H1 (cell line): Measurements from ENCODE around the gene CYP27C1. TPM values are rescaled to one million over a fixed set of nuclear protein-coding genes. Genes with fewer than 3 reads are reported as not detected.

Experiments used
- polyA plus RNA-seq, 7 experiments: library from polyadenylated mRNA; depleted of rRNA in 3 of 7; stranded (reverse) in 5 of 7; unstranded in 2 of 7; fragments of >200 nt in 5 of 7; fragments of 200-250 nt in 2 of 7; gene quantifications; 1 replicate in 5 of 7; 2 replicates in 1 of 7; 4 replicates in 1 of 7; pipeline versions ENCODE4 v1.2.1 to v1.2.3, GENCODE V29; 2011 to 2013; ENCODE audit warnings: missing spikeins in 2 of 7, mixed read lengths in 2 of 7
- total RNA-seq: library from RNA; stranded (reverse); fragmentation: NEBNext Ultra II Directional; extraction: Animal tissue kit (Norgen Biotek cat#: 25700); gene quantifications from 2 replicates; pipeline ENCODE4 v1.2.1, GENCODE V29; 2021
- TF ChIP-seq, protein P1 (sequence below), 3 experiments: IDR thresholded peaks; 1 replicate in 2 of 3; 2 replicates in 1 of 3; pipeline versions ENCODE4 v1.5.1 to v1.6.1; 2011; ENCODE audit warnings: low read length in 3 of 3, mild to moderate bottlenecking in 3 of 3, inconsistent platforms in 2 of 3, low read depth in 1 of 3, moderate library complexity in 1 of 3; ENCODE audit not compliant: insufficient read depth in 1 of 3; ENCODE audit errors: control extremely low read depth in 1 of 3
- TF ChIP-seq, protein P2 (sequence below): IDR thresholded peaks from 2 replicates; pipeline ENCODE4 v1.6.1; 2011; ENCODE audit warnings: low read length, improper control_type of control experiment

CYP27C1 gene
- total and polyA plus RNA-seq, 2 of the 8 experiments (the other 6 are each of a cell fraction or from before 2014, with no cell fraction given) = 1.3 to 3.2 TPM

DNA sequence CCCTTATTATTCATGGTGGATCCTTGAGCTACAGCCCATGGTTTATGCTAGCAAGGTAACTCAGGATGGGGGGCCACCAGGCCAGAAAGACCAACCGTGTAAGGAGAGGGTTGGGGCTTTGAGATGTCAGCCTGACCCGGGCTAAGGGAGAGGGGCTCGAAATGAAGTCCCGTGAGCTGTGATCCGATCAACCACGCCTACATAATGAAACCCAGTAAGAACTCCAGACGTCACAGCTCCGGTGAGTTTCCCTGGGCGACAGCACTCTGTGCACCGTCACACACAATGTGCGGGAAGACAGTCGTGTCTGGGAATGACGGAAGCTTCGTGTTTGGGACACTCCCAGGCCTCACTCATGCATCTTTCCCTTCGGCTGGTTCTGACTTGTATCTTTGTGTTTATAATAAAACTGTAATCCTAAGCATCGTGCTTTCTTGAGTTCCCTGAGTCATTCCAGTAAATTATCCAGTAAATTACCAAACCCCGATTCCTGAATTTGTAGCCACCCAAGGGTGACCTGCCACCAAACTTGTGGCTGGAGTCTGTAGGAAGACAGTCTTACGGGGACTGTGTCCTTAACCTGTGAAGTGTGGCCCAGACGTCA, 44.2 kb downstream of the CYP27C1 start (continued):
- TF ChIP-seq, protein P1, sequence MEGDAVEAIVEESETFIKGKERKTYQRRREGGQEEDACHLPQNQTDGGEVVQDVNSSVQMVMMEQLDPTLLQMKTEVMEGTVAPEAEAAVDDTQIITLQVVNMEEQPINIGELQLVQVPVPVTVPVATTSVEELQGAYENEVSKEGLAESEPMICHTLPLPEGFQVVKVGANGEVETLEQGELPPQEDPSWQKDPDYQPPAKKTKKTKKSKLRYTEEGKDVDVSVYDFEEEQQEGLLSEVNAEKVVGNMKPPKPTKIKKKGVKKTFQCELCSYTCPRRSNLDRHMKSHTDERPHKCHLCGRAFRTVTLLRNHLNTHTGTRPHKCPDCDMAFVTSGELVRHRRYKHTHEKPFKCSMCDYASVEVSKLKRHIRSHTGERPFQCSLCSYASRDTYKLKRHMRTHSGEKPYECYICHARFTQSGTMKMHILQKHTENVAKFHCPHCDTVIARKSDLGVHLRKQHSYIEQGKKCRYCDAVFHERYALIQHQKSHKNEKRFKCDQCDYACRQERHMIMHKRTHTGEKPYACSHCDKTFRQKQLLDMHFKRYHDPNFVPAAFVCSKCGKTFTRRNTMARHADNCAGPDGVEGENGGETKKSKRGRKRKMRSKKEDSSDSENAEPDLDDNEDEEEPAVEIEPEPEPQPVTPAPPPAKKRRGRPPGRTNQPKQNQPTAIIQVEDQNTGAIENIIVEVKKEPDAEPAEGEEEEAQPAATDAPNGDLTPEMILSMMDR (IDR thresholded peaks at IDR 0.05; ENCODE audit: control extremely low read depth in 1 of 3, insufficient read depth in 1 of 3, low read depth in 1 of 3, low read length in 3 of 3) = no peak
- TF ChIP-seq, protein P2, sequence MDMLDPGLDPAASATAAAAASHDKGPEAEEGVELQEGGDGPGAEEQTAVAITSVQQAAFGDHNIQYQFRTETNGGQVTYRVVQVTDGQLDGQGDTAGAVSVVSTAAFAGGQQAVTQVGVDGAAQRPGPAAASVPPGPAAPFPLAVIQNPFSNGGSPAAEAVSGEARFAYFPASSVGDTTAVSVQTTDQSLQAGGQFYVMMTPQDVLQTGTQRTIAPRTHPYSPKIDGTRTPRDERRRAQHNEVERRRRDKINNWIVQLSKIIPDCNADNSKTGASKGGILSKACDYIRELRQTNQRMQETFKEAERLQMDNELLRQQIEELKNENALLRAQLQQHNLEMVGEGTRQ = no peak
